ENCODE data around the gene ARHGEF12.

GRCh38 chr11:120288021-120288420, 48.2 kb upstream of the ARHGEF12 start:
- TF ChIP-seq CTCF (IDR thresholded peaks at IDR 0.05; ENCODE audit: low read depth, low read length) = no peak
- no peak for TF ChIP-seq EZH2phosphoT487 (IDR thresholded peaks at IDR 0.05; ENCODE audit: low read depth)

All from OCI-LY3 (cell line).